ENCODE measurements around the gene SKIDA1. TPM values are rescaled to one million over a fixed set of nuclear protein-coding genes. Genes with fewer than 3 reads are reported as not detected.
"Not testable (repeated sequence)": the region's sequence is repeated elsewhere in the genome, so short reads cannot be mapped to it uniquely, and the experiment has no call there.

Gene SKIDA1
- total RNA-seq, 1 experiment from 2014 or later, result 9.3 TPM

DNA sequence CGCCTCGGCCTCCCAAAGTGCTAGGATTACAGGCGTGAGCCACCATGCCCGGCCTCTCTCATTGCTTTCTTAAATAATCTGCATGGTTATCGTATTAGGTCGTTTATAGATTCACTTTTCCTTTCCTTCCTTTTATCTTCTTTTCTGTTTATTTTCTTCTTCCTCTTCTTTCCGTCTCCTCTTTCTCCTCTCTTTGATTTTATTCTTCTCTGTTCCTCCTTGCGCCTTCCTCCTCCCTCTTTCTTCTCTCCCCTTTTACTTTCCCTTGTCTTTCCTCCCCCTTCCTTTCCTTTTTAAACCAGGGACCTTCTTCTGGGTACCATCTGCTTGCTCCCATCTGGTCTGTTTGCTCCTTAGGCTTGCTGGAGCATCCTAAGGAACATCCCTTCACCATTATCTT is 27.2 kb upstream of the SKIDA1 start:
- peaks cover 18% of the 10 kb centered on the region for H3K36me3 ChIP-seq (ENCODE audit: control insufficient read depth, insufficient read depth, low read length)
- no peak for TF ChIP-seq POLR2AphosphoS5 (IDR thresholded peaks at IDR 0.05; ENCODE audit: low read depth, low read length)
- CTCF ChIA-PET, result no interaction called here
- H3K9me3 ChIP-seq (ENCODE audit: control insufficient read depth, insufficient read depth, low read depth, low read length), result no peaks in the 10 kb centered on the region
- no TSS peak for BruUV-seq (replicated peaks)
- intact Hi-C loops (cut with micrococcal nuclease; ENCODE audit: unreplicated experiment) (no loop called here), in situ Hi-C loops (cut with HindIII; ENCODE audit: low pct_unique_long_range_greater_than_20kb, low sequenced_read_pairs) (no loop called here)
- ATAC-seq, result no peak
- H3K27ac ChIP-seq (ENCODE audit: low read length), result no peak overlapping the region
- DNase-seq (ENCODE audit: low read depth, low spot score), result no peak
- H3K27me3 ChIP-seq (ENCODE audit: control insufficient read depth, insufficient read depth, low read length), result no peaks in the 10 kb centered on the region
- POLR2A ChIA-PET, result no interaction called here
- no peaks in the 10 kb centered on the region for H3K4me1 ChIP-seq (ENCODE audit: control insufficient read depth, insufficient read depth, low read length)
- H3K4me3 ChIP-seq (ENCODE audit: low read depth in 2 of 2, low read length in 2 of 2), result no peak overlapping the region

DNA sequence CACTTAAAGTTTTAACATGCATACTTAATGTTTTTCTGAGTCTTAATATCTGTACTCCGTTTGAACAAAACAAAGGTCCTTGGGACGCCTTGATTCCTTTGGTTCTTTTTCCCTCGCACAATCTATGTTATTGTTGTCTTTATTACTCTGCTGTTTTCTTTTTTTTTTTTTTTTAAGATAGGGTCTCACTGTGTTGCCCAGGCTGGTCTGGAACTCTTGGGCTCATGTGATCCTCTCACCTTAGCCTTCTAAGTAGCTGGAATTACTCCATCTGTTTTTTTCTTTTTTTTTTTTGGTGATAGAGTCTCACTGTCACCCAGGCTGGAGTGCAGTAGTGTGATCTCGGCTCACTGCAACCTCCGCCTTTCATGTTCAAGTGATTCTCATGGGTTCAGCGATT is 21.8 kb upstream of the SKIDA1 start:
- TF ChIP-seq, protein P1, sequence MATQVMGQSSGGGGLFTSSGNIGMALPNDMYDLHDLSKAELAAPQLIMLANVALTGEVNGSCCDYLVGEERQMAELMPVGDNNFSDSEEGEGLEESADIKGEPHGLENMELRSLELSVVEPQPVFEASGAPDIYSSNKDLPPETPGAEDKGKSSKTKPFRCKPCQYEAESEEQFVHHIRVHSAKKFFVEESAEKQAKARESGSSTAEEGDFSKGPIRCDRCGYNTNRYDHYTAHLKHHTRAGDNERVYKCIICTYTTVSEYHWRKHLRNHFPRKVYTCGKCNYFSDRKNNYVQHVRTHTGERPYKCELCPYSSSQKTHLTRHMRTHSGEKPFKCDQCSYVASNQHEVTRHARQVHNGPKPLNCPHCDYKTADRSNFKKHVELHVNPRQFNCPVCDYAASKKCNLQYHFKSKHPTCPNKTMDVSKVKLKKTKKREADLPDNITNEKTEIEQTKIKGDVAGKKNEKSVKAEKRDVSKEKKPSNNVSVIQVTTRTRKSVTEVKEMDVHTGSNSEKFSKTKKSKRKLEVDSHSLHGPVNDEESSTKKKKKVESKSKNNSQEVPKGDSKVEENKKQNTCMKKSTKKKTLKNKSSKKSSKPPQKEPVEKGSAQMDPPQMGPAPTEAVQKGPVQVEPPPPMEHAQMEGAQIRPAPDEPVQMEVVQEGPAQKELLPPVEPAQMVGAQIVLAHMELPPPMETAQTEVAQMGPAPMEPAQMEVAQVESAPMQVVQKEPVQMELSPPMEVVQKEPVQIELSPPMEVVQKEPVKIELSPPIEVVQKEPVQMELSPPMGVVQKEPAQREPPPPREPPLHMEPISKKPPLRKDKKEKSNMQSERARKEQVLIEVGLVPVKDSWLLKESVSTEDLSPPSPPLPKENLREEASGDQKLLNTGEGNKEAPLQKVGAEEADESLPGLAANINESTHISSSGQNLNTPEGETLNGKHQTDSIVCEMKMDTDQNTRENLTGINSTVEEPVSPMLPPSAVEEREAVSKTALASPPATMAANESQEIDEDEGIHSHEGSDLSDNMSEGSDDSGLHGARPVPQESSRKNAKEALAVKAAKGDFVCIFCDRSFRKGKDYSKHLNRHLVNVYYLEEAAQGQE (IDR thresholded peaks at IDR 0.05; ENCODE audit: insufficient read depth in 1 of 2, low read depth in 2 of 2, low read length in 1 of 2), result no peak
- TF ChIP-seq SIN3A (IDR thresholded peaks at IDR 0.05; ENCODE audit: borderline replicate concordance, insufficient read depth, low read depth, low read length), result no peak
- TF ChIP-seq, protein P2, sequence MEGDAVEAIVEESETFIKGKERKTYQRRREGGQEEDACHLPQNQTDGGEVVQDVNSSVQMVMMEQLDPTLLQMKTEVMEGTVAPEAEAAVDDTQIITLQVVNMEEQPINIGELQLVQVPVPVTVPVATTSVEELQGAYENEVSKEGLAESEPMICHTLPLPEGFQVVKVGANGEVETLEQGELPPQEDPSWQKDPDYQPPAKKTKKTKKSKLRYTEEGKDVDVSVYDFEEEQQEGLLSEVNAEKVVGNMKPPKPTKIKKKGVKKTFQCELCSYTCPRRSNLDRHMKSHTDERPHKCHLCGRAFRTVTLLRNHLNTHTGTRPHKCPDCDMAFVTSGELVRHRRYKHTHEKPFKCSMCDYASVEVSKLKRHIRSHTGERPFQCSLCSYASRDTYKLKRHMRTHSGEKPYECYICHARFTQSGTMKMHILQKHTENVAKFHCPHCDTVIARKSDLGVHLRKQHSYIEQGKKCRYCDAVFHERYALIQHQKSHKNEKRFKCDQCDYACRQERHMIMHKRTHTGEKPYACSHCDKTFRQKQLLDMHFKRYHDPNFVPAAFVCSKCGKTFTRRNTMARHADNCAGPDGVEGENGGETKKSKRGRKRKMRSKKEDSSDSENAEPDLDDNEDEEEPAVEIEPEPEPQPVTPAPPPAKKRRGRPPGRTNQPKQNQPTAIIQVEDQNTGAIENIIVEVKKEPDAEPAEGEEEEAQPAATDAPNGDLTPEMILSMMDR (IDR thresholded peaks at IDR 0.05), result no peak
- no peak for TF ChIP-seq POLR2AphosphoS5 (IDR thresholded peaks at IDR 0.05; ENCODE audit: low read depth, low read length)
- no peak for TF ChIP-seq TCF7L2 (IDR thresholded peaks at IDR 0.05; ENCODE audit: low read depth, low read length)
- POLR2A ChIA-PET, result no interaction called here

DNA sequence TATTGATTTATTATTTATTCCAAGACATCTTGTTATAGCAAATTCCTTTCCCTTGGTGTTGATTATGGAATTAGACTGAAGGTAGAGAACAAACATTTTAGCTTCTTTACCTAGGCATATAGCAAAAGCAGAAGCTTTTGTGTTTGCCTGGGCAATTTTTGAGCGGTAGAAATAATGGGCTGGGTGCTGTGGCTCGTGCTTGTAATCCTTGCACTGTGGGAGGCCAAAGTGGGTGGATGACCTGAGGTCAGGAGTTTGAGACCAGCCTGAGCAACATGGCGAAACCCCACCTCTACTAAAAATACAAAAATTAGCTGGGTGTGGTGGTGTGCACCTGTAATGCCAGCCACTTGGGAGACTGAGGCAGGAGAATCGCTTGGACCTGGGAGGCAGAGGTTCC is 15.2 kb upstream of the SKIDA1 start:
- BruUV-seq (replicated peaks); H3K4me1 ChIP-seq (ENCODE audit: control insufficient read depth, insufficient read depth, low read length); H3K27ac ChIP-seq (ENCODE audit: low read length); ATAC-seq; intact Hi-C loops (cut with micrococcal nuclease; ENCODE audit: unreplicated experiment); in situ Hi-C loops (cut with HindIII; ENCODE audit: low pct_unique_long_range_greater_than_20kb, low sequenced_read_pairs); H3K9me3 ChIP-seq (ENCODE audit: control insufficient read depth, insufficient read depth, low read depth, low read length); H3K4me3 ChIP-seq (ENCODE audit: low read depth in 2 of 2, low read length in 2 of 2); H3K27me3 ChIP-seq (ENCODE audit: control insufficient read depth, insufficient read depth, low read length); DNase-seq (ENCODE audit: low read depth, low spot score); CTCF ChIA-PET: not testable (repeated sequence)
- POLR2A ChIA-PET, result interaction anchor here (0.6 kb wide), 1 partner anchor 14 kb away, joined by 3 read pairs; no protein-coding TSS in a partner anchor
- peaks cover 18% of the 10 kb centered on the region for H3K36me3 ChIP-seq (ENCODE audit: control insufficient read depth, insufficient read depth, low read length)

More for the DNA sequence above, 21.8 kb upstream of the SKIDA1 start:
- H3K4me1 ChIP-seq (ENCODE audit: control insufficient read depth, insufficient read depth, low read length), result no peaks in the 10 kb centered on the region
- no peaks in the 10 kb centered on the region for H3K9me3 ChIP-seq (ENCODE audit: control insufficient read depth, insufficient read depth, low read depth, low read length)
- H3K36me3 ChIP-seq (ENCODE audit: control insufficient read depth, insufficient read depth, low read length), result peaks cover 12% of the 10 kb centered on the region
- no peak overlapping the region for H3K27ac ChIP-seq (ENCODE audit: low read length)
- intact Hi-C loops (cut with micrococcal nuclease; ENCODE audit: unreplicated experiment), result no loop called here
- CTCF ChIA-PET, result no interaction called here
- BruUV-seq (replicated peaks), result no TSS peak
- in situ Hi-C loops (cut with HindIII; ENCODE audit: low pct_unique_long_range_greater_than_20kb, low sequenced_read_pairs), result no loop called here
- ATAC-seq (no peak), DNase-seq (ENCODE audit: low read depth, low spot score) (no peak)
- no peak overlapping the region for H3K4me3 ChIP-seq (ENCODE audit: low read depth in 2 of 2, low read length in 2 of 2)
- H3K27me3 ChIP-seq (ENCODE audit: control insufficient read depth, insufficient read depth, low read length), result no peaks in the 10 kb centered on the region
